ENCODE data around the gene WFS1.

Gene WFS1

GRCh38 chr4:6280365-6280996 lies 10.8 kb downstream of the WFS1 start:
- no peak for DNase-seq

GRCh38 chr4:6281436-6282313 lies 12.0 kb downstream of the WFS1 start:
- no peak for DNase-seq

GRCh38 chr4:6282314-6282771 lies 12.7 kb downstream of the WFS1 start:
- no peak for DNase-seq

- no peak for DNase-seq
Measured at GRCh38 chr4:6283282-6283681, 13.6 kb downstream of the WFS1 start.

GRCh38 chr4:6287017-6287788 lies 17.6 kb downstream of the WFS1 start:
- no peak for DNase-seq

GRCh38 chr4:6288342-6288741 lies 18.7 kb downstream of the WFS1 start:
- no peak for DNase-seq

GRCh38 chr4:6288871-6289270 lies 19.2 kb downstream of the WFS1 start:
- DNase-seq, result no peak

- DNase-seq, result no peak
Measured at GRCh38 chr4:6290256-6290655, 20.6 kb downstream of the WFS1 start.

- DNase-seq, result no peak
Measured at GRCh38 chr4:6290769-6291547, 21.3 kb downstream of the WFS1 start.

GRCh38 chr4:6291784-6292297 lies 22.2 kb downstream of the WFS1 start:
- no peak for DNase-seq

- no peak for DNase-seq
Measured at GRCh38 chr4:6292376-6293096, 22.9 kb downstream of the WFS1 start.

GRCh38 chr4:6293097-6293445 lies 23.4 kb downstream of the WFS1 start:
- DNase-seq, result no peak

GRCh38 chr4:6293661-6294060 lies 24.0 kb downstream of the WFS1 start:
- DNase-seq, result no peak

GRCh38 chr4:6294705-6295421 lies 25.2 kb downstream of the WFS1 start:
- no peak for DNase-seq

GRCh38 chr4:6295495-6295894 lies 25.8 kb downstream of the WFS1 start:
- no peak for DNase-seq

GRCh38 chr4:6296026-6296425 lies 26.4 kb downstream of the WFS1 start:
- no peak for DNase-seq

GRCh38 chr4:6297266-6297815 lies 27.7 kb downstream of the WFS1 start:
- no peak for DNase-seq

GRCh38 chr4:6298035-6298434 lies 28.4 kb downstream of the WFS1 start:
- DNase-seq, result no peak

GRCh38 chr4:6298852-6299251 lies 29.2 kb downstream of the WFS1 start:
- DNase-seq, result no peak

GRCh38 chr4:6299875-6300274 lies 30.2 kb downstream of the WFS1 start:
- no peak for DNase-seq

- no peak for DNase-seq
Measured at GRCh38 chr4:6300359-6300758, 30.7 kb downstream of the WFS1 start.
